Right kidney (tissue), 9 donors: Measurements from ENCODE around the gene OR1C1.
"Not testable (repeated sequence)": the region's sequence is repeated elsewhere in the genome, so short reads cannot be mapped to it uniquely, and the experiment has no call there.

Source experiments
- DNase-seq: peaks from one replicate; pipeline ENCODE4 v3.0.0-alpha.2; 2016
- long read RNA-seq, 8 donors: transcript quantifications; one replicate each; lab custom pipeline, GENCODE V29; 2026

The OR1C1 gene
- long read RNA-seq, donor 1, result 0 reads
- long read RNA-seq, donor 2, result 0 reads
- long read RNA-seq, donor 3, result 0 reads
- long read RNA-seq, donor 4, result 0 reads
- long read RNA-seq, donor 5, result 0 reads
- long read RNA-seq, donor 6, result 0 reads
- long read RNA-seq, donor 7, result 0 reads
- long read RNA-seq, donor 8, result 0 reads

- DNase-seq, result no peak
Observed at GRCh38 chr1:247760456-247760855, at the start of gene OR1C1. TSS of gene OR1C1 (minus strand) at chr1:247760556. CDS start at chr1:247758406, 2,150 bp downstream.

- no peak for DNase-seq
Observed at GRCh38 chr1:247797518-247797917, 37.2 kb upstream of the OR1C1 start.

- DNase-seq, result no peak
Observed at GRCh38 chr1:247769603-247770002, 9.2 kb upstream of the OR1C1 start.

- not testable (repeated sequence) for DNase-seq
Observed at GRCh38 chr1:247754311-247754710, 6.0 kb downstream of the OR1C1 start.

GRCh38 chr1:247749870-247750269 lies 10.5 kb downstream of the OR1C1 start:
- no peak for DNase-seq

GRCh38 chr1:247748041-247748440 lies 12.3 kb downstream of the OR1C1 start, which contains the start of gene OR14A2:
TSS of gene OR14A2 (minus strand) at chr1:247748141.
- DNase-seq, result no peak

GRCh38 chr1:247747616-247748015 lies 12.7 kb downstream of the OR1C1 start:
- DNase-seq, result no peak

- DNase-seq, result no peak
Observed at GRCh38 chr1:247746391-247746935, 13.9 kb downstream of the OR1C1 start.

- not testable (repeated sequence) for DNase-seq
Observed at GRCh38 chr1:247742215-247742760, 18.1 kb downstream of the OR1C1 start.

- no peak for DNase-seq
Observed at GRCh38 chr1:247741756-247742155, 18.6 kb downstream of the OR1C1 start.

GRCh38 chr1:247740721-247741120 lies 19.6 kb downstream of the OR1C1 start:
- no peak for DNase-seq

- no peak for DNase-seq
Observed at GRCh38 chr1:247738315-247738714, 22.0 kb downstream of the OR1C1 start, which contains the start of gene OR14K1. TSS of gene OR14K1 (plus strand) at chr1:247738615. CDS start at chr1:247738615, 0 bp downstream.

GRCh38 chr1:247721222-247721621 lies 39.1 kb downstream of the OR1C1 start:
- DNase-seq, result no peak

- DNase-seq, result no peak
Observed at GRCh38 chr1:247716546-247716945, 43.8 kb downstream of the OR1C1 start, which contains the start of gene OR6F1. TSS of gene OR6F1 (minus strand) at chr1:247716646. CDS start at chr1:247712755, 3,891 bp downstream.

- no peak for DNase-seq
Observed at GRCh38 chr1:247713753-247714152, 46.6 kb downstream of the OR1C1 start.

- DNase-seq, result not testable (repeated sequence)
Observed at GRCh38 chr1:247710681-247711080, 49.7 kb downstream of the OR1C1 start.
